ENCODE results near the gene GABRG3.

GRCh38 chr15:26981492-26981891 lies 10.5 kb downstream of the GABRG3 start:
- TF ChIP-seq CTCF (IDR thresholded peaks at IDR 0.05) (no peak), POLR2A (IDR thresholded peaks at IDR 0.05) (no peak)
